K562 (cell line): ENCODE data around the gene CD47. TPM values are rescaled to one million over a fixed set of nuclear protein-coding genes. Genes with fewer than 3 reads are reported as not detected.

Experiments
- BDP1 ChIP-seq: IDR thresholded peaks from 3 replicates; pipeline ENCODE4 v1.6.1; 2011; ENCODE audit not compliant: insufficient read length, insufficient read depth
- BRF1 ChIP-seq: IDR thresholded peaks from 3 replicates; pipeline ENCODE4 v1.6.1; 2011; ENCODE audit warnings: borderline replicate concordance, mild to moderate bottlenecking; ENCODE audit not compliant: insufficient read length; ENCODE audit errors: extremely low read depth
- CC2D1A ChIP-seq: fragments of 450-650 bp; IDR thresholded peaks from 2 replicates; pipeline ENCODE4 v1.6.1; 2017; ENCODE audit warnings: mild to moderate bottlenecking
- CHD1 ChIP-seq: fragments of 200-600 bp; sonication (generic); IDR thresholded peaks from one replicate; pipeline ENCODE4 v1.6.1; 2012; ENCODE audit warnings: mild to moderate bottlenecking, moderate library complexity, low read length, inconsistent platforms
- DDX20 ChIP-seq: fragments of 450-650 bp; IDR thresholded peaks from 2 replicates; pipeline ENCODE4 v1.6.1; 2016; ENCODE audit warnings: missing genetic modification characterization, low read depth, mild to moderate bottlenecking, missing compliant biosample characterization, moderate library complexity
- FOXM1 ChIP-seq, 2 experiments: fragments of 450-650 bp in 1 of 2; sonication (generic) in 1 of 2; formaldehyde crosslinking in 1 of 2; IDR thresholded peaks; 2 replicates each; pipeline versions ENCODE4 v1.6.1 to v1.9.0; 2017 to 2022; ENCODE audit warnings: low read depth in 2 of 2, mild to moderate bottlenecking in 2 of 2, missing genetic modification reagents in 1 of 2, moderate library complexity in 1 of 2
- HMGXB4 ChIP-seq: sonication (generic); formaldehyde crosslinking; IDR thresholded peaks from 2 replicates; pipeline ENCODE4 v1.8.1; 2023; ENCODE audit warnings: mild to moderate bottlenecking, missing genetic modification reagents
- JUN ChIP-seq, 2 experiments: sonication (generic) in 1 of 2; formaldehyde crosslinking in 1 of 2; IDR thresholded peaks; 2 replicates each; pipeline versions ENCODE4 v1.6.1 to v1.8.0; 2012 to 2022; ENCODE audit warnings: borderline replicate concordance in 2 of 2, mild to moderate bottlenecking in 2 of 2, improper control_type of control experiment in 1 of 2, low read depth in 1 of 2, low read length in 1 of 2, missing genetic modification reagents in 1 of 2
- KLF10 ChIP-seq: fragments of 250-450 bp; sonication (Bioruptor Pico); IDR thresholded peaks from 2 replicates; pipeline ENCODE4 v1.6.1; 2021; ENCODE audit warnings: matching md5 sums
- MCM7 ChIP-seq, 2 experiments: fragments of 450-650 bp; IDR thresholded peaks; 2 replicates each; pipeline ENCODE4 v1.6.1; 2016 to 2018
- MTF1 ChIP-seq: fragments of 250-450 bp; sonication (Bioruptor Pico); IDR thresholded peaks from 2 replicates; pipeline ENCODE4 v1.9.0; 2021; ENCODE audit warnings: moderate library complexity, mild to moderate bottlenecking, inconsistent platforms, borderline replicate concordance
- NFE2L1 ChIP-seq: fragments of 450-650 bp; IDR thresholded peaks from 2 replicates; pipeline ENCODE4 v1.6.1; 2016; ENCODE audit warnings: missing genetic modification characterization, low read depth, mild to moderate bottlenecking, missing compliant biosample characterization, moderate library complexity, borderline replicate concordance
- PHF8 ChIP-seq: fragments of 200-600 bp; sonication (generic); IDR thresholded peaks from 2 replicates; pipeline ENCODE4 v1.6.1; 2012; ENCODE audit warnings: mixed run types, mild to moderate bottlenecking, inconsistent platforms, low read length, moderate library complexity, borderline replicate concordance
- SMARCA4 ChIP-seq: fragments of 450-650 bp; IDR thresholded peaks from 2 replicates; pipeline ENCODE4 v1.6.1; 2016
- SREBF2 ChIP-seq: sonication (generic); formaldehyde crosslinking; IDR thresholded peaks from 2 replicates; pipeline ENCODE4 v1.4.0; 2020; ENCODE audit warnings: mild to moderate bottlenecking, missing genetic modification reagents
- TCF15 ChIP-seq: fragments of 250-450 bp; sonication (Bioruptor Pico); IDR thresholded peaks from 2 replicates; pipeline ENCODE4 v1.8.0; 2022; ENCODE audit warnings: moderate library complexity, mild to moderate bottlenecking, inconsistent platforms
- ZBTB9 ChIP-seq: fragments of 450-650 bp; formaldehyde crosslinking; IDR thresholded peaks from 2 replicates; pipeline ENCODE4 v1.4.0; 2020; ENCODE audit warnings: mild to moderate bottlenecking, moderate library complexity
- ZNF175 ChIP-seq: fragments of 200-800 bp; sonication (Bioruptor generic); IDR thresholded peaks from 2 replicates; pipeline ENCODE4 v1.6.1; 2016; ENCODE audit warnings: low read depth, mild to moderate bottlenecking, missing genetic modification characterization, missing compliant biosample characterization
- ZNF395 ChIP-seq: fragments of 200-800 bp; sonication (Bioruptor generic); IDR thresholded peaks from 2 replicates; pipeline ENCODE4 v1.6.1; 2017; ENCODE audit warnings: missing genetic modification characterization, missing compliant biosample characterization
- ZNF695 ChIP-seq: fragments of 450-650 bp; formaldehyde crosslinking; IDR thresholded peaks from 2 replicates; pipeline ENCODE4 v1.4.0; 2020; ENCODE audit warnings: mild to moderate bottlenecking, moderate library complexity
- polyA plus RNA-seq, 8 experiments: library from polyadenylated mRNA; depleted of rRNA in 4 of 8; stranded (reverse) in 5 of 8; unstranded in 3 of 8; fragments of >200 nt; fragmentation: Nextera tagmentation in 2 of 8; fragmentation: Illumina TruSeq in 1 of 8; extraction: Ambion mirVana in 2 of 8; extraction: Trizol in 1 of 8; gene quantifications; 2 replicates each; pipeline versions ENCODE4 v1.2.1 to v1.2.3, GENCODE V29; 2011 to 2014; ENCODE audit warnings: inconsistent platforms in 1 of 8, missing spikeins in 1 of 8
- total RNA-seq, 7 experiments: library from RNA; depleted of rRNA in 6 of 7; stranded (reverse); fragments of >200 nt in 6 of 7; fragmentation: Illumina TruSeq in 2 of 7; extraction: Trizol in 2 of 7; gene quantifications; 2 replicates each; pipeline versions ENCODE4 v1.2.1 to v1.2.3, GENCODE V29; 2011 to 2021; ENCODE audit warnings: low replicate concordance in 1 of 7

CD47 gene
- total and polyA plus RNA-seq, 9 of the 15 experiments (the other 6 are each of a cell fraction or from before 2014, with no cell fraction given), result 10.2 to 62.6 (median 36.3) TPM

GRCh38 chr3:108124337-108125152, 33.7 kb upstream of the CD47 start (continued):
- TF ChIP-seq CHD1 (no peak), ZNF175 (CRISPR knock-in tag) (peak; percentile 39), CC2D1A (no peak), SREBF2 (no peak), FOXM1 (IDR thresholded peaks at IDR 0.05; ENCODE audit: low read depth) (no peak), FOXM1 (CRISPR knock-in tag; IDR thresholded peaks at IDR 0.05; ENCODE audit: low read depth) (no peak), MTF1 (CRISPR knock-in tag) (no peak), ZNF695 (no peak), ZBTB9 (peak; percentile 88), ZNF395 (CRISPR knock-in tag) (peak; percentile 79), SMARCA4 (no peak), MCM7 (IDR thresholded peaks at IDR 0.05) (no peak), HMGXB4 (no peak), DDX20 (tag) (no peak), JUN (IDR thresholded peaks at IDR 0.05; ENCODE audit: borderline replicate concordance, low read depth, low read length) (peak; percentile 45; the same call in 1 of the 2 replicates), JUN (CRISPR knock-in tag; IDR thresholded peaks at IDR 0.05; ENCODE audit: borderline replicate concordance) (no peak), BRF1 (no peak), TCF15 (CRISPR knock-in tag) (no peak), PHF8 (peak; percentile 35; the same call in 1 of the 2 replicates), KLF10 (CRISPR knock-in tag) (no peak), BDP1 (no peak), NFE2L1 (tag) (no peak)
